Measurements from ENCODE around the gene PCBP3.
"Not testable (repeated sequence)": the region's sequence is repeated elsewhere in the genome, so short reads cannot be mapped to it uniquely, and the experiment has no call there.

The PCBP3 gene

DNA sequence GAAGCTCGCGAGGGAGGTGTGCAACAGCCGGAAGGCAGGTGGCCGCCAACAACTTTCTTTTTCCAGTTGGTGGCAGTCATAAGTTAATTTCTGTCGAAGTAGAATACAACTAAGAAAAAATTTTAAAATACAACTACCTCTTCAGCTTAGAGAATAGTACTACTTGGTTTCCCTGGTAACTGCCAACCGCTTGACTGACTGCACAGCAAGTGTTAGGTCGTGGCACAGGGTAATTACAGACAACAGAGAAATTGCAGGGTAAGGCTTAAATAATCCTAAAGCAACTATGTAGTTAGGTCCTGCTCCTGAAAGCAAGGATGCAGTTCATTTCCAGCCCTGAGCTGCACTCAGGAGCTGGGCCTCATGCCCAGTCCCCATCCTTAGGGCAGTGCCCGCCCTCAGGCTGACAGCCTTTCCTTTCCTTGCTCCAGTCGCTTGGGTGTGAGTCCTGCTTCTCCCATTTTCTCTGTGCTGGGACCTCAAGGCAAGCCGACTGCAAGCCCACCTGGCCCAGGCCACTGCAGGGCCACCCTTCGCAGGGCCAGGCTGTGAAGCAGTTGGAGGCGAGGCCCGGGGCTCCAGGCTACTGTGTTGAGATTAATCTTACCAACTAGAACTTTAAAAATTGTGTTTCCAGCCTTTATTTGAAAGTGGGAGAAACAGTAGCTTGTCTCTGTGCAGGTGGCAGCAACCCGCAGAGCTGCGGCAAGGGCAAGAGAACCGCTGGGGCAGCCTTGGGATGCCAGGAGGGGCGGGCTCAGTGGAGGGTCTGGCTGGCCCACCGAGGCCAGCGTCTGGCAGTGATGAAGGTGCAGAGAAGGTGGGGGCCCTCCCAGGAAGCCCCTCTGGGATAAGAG is 148.3 kb downstream of the PCBP3 start:
- no peak for DNase-seq

DNA sequence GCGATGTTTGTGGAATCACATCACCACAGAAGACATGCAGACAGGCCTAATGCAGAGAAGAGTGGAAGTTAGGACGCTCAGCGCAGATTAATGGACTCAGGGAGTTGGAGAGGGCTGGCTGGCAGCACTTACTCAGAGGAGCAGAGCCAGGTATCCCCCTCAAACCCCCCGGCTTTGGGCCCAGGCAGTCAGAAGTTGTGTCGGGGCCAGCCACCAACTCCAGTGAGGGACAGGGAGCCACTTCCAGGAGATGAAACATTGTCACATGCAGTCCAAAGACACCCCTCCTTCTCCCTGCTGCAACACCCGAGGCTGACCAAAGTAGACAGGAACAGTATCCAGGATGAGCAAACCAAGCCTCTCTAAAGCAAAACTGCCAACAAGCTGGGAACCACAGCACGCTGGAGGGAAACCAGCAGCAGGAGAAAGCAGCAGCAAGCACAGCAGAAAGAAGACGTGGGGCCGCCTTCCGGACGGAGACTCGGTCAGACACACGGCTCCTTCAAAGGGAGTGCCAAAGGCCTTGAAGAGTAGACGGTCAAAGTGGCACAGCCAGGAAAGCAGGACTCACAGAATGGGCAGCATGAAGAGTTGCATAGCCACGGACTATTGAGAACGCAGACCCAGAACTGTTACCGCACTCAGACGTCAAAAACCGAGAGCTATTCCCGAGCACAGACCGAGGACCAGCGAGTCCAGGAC is 149.3 kb downstream of the PCBP3 start:
- no peak for DNase-seq

DNA sequence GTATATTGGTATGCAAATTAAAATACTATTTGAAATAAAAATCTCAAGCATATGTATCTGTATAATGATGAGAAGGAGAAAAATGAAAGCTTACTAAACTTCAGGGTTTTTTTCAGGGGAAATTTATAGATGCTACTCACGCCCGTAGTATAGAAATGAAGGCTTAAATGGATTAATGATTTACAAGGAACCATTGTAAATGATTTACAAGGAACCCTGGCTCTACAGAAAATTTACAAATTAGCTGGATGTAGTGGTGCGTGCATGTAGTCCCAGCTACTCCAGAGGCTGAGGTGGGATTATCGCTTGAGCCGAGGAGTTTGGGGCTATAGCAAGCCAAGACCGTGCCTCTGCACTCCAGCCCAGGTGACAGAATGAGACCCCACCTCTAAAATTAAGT is 150.5 kb downstream of the PCBP3 start:
- DNase-seq = no peak

DNA sequence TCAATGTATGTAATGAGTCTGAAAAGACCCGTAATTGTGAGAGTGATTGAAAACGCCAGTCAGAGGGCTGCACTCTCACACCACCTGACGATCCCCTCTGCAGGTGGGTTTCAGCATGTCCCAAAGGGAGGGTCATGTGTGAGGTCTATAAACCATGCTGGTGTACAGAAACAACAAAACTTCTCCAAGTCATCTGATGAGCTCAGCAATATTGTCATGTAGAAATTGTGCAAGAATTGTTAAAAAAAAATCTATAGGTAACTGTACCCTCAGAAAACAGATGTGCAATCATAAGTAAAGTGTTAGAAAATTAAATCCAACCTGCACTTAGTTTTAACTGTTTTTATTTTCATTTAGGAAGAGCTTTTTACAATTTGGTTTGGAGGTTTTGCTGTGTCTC is 152.5 kb downstream of the PCBP3 start:
- no peak for DNase-seq

DNA sequence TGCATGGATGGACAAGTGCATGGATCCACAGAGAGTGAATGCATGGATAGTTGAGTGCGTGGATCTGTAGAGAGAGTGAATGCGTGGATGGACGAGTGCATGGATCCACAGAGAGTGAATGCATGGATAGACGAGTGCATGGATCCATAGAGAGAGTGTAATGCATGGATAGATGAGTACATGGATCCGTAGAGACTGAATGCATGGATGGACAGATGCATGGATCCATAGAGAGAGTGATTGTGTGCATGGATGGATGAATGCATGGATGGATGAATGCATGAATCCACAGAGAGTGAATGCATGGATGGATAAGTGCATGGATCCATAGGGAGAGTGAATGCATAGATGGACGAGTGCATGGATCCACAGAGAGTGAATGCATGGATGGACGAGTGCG is 153.8 kb downstream of the PCBP3 start:
- DNase-seq = no peak

DNA sequence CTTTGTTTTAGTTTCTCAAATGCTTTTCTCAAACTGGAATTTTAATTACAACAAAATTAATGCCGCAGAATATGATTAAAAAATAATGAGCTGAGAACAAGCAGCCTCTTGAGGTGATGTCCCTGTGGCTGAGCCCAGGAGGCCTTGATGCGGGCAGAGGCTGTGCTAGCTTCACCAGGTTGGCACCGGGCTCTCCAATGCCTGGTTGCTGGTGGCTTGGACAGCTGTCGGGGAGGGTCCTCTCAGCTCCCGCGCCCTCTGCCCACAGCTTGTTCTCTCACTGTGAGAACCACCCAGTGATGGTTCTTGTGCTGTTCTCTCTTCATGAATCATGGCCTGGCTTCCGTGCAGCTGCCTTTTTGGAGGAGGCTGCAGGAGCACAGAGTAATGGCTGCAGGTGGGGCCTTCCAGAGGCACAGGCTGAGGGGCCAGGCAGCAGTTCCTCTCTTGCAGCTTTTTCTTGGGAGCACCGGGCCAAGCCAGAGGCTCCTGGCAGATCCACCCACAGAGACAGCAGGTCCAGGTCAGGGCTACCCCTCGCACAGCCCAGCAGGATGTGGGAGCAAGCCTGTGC is 156.3 kb downstream of the PCBP3 start:
- DNase-seq = no peak

DNA sequence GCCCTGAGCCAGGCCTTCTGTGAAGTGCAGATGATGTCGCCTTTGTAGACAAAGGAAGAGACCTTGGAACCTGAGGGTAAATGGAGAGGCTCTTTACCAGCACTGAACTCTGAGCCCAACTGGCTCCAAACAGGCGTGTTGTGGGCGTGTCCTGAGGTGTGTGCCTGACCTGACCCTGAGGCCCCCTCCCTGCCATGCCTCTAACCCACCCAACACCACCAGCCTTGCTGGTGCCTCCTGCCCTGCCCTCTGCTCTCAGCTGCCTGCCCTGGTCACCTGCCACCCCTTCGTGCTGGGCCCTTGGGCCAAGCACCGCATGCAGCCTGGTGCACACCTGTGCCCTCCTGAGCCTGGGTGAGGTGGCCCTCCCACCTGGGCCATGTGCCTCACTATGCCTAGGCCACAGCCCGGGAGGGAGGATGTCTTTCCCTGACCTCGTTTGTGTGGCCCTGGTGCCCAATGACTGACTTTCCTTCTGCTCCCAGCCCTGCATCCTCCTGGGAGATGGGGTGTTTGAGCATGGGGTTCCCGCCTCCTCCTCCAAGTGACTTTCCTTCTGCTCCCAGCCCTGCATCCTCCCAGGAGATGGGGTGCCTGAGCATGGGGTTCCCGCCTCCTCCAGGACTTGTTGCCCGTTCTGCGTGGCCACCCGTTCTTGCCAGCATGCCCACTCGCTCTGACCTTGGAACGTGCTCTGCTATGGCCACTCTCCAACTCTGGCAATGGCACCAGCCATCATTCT is 157.0 kb downstream of the PCBP3 start:
- no peak for DNase-seq

DNA sequence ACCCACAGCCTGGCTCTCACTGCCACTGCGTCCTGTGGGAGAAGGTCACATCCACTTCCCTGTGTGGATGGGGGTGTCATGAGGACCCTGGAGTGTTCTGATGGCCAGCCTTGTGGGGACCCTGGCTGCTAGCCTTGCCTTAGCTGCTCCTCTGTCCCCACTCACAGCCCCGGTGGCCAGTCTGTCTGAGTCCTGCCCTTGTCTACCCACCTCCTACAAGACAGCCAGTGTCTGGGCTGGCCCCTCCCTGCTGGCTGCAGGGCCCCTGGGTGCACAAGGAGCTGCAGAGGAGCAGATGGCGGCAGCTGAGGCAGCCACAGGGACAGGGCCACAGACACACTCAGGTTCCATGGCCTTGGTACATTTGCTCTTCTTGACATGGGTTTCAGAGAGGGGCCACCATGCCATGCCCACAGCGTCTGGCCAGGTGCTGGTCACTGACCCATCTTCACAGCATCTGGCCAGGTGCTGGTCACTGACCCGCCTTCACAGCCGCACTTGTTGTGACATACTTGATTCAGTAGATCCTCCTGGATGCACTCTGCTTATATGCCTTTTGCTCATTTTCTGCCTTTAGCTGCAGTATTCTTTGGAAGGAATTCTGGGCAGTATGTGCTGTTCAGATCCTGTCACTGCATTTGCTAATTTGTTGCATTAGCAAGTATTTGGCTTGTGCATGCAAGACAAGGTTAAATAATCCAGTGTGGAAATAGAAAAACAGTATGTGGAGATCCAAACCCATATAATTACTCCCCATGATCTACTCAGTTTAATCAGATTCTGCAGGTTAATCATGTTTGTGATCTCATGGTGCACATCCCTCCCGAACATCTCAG is 157.8 kb downstream of the PCBP3 start:
- no peak for DNase-seq

DNA sequence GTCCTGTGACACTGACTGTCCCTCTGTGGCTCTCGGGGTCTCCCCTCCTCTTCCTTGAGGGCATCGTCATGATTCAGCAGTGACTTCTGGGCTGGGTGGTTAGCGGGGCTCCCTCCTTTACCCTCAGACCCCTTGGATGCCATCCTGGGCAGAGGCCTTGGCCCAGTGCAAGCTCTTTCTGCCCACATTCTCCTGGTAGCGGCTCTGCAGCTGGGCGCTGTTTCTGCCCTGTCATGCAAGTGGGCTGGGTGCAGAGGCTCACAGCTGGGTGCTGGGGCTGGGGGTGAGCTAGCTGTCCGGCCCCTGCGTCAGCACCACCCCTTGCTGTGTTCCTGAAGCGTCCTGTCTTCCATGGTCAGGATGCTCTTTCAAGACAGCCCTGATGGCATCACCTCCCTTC is 158.5 kb downstream of the PCBP3 start:
- DNase-seq = no peak

DNA sequence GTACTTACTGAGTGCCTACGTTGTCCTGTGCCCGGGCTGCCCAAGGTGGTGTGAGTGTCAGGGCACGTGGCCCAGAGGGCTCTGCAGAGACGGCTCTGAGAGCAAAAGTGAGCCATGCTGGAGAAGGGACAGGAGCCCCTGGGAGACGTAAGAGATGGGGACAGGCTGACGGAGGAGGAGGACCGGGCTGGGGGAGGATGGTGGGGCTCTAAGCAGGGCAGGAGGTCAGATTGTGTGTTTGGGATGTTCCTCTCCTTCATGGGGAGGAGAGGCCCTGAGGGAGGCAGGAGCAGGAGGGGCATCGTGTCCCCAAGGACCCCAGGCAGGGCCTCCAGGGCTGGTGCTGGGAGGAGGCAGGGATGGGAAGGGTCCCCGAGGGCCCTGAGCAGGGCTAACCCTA is 158.9 kb downstream of the PCBP3 start:
- no peak for DNase-seq

DNA sequence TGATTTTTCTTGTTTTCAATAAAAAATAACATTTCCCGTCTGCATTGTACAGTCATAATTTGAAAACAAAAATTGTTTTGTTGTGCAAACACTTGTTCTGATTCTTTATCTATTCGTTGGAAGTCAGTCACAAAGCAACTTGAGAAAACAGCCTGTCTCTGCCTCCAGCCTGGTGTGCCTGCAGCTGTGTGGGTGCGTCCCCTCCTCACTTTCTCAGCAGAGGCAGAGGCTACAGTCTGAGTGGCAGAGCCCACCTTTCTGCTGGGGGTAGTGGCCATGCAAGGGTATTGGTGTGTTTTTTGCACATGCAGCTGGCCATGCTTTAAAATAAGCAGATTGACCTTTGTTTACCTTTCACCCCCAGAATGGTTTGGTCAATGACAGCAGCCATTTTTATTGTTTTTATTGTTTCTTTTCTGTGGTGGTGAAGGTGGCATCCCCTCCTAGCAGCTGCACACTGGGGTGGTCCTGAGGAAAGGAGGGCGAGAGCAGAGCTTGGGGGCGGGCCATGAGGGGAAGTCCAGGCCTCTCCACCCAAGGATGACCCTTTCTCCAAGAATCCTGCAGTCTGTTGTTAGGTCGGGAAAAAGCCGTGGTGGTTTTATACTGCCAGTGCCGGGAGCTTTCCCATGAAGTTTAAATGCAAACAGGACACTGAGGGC is 159.6 kb downstream of the PCBP3 start:
- no peak for DNase-seq

DNA sequence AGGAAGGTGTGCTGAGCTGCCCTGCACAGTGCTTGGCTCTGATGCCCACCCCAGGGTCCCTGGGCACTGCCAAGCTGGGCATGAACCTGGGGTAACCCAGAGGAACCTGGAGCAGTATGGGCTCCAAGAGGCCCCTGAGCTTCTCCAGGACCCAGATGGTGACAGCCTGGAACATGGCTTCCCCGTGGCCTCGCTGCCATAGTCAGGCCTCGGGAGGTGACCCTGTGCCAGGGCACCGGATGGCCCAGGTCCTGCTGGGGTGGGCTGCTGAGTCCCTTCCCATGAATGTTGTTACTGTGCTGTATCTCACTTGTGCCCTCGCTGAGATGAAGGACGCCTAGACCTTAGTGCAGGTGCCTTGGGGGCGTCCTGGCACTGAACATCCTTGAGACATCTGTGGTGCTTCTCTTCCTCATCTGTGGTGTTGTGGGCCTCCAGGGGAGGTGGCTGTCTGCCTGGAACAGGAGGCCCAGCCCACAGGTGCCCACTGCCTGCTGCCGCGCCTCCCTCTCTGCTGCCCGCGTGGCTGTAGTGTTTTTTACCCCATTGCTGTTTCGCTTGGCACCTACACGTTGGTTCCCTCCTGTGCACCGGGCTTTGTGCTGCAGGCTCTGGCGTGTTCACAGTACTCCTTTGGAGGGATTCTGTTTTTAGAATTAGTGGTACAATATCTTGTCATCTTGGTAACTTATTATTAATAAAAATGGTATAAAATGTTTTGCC is 160.3 kb downstream of the PCBP3 start:
- no peak for DNase-seq

DNA sequence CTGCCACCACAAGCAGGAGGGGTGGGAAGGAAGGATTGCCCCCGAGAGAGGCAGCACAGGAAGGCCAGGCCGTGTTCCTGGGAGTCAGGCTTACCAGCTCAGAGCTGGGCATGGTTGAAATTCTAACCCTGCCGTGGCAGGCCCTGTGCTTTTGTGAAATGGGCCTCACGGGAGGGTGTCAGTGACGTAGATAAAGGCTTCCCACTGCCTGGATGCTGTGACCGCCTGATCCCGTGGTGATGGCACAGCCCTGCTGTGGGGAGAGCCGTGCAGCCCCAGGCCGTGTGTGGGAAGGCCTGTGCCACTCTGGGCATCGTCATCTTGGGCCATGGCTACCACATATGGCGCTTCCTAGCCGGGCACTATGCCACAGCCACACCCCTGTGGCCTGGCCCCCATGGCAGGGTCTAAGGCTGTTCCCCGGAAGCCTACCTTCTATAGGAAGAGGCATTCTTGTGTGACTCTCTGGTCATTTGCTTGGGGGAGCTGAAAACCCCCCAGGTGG is 161.3 kb downstream of the PCBP3 start:
- no peak for DNase-seq

DNA sequence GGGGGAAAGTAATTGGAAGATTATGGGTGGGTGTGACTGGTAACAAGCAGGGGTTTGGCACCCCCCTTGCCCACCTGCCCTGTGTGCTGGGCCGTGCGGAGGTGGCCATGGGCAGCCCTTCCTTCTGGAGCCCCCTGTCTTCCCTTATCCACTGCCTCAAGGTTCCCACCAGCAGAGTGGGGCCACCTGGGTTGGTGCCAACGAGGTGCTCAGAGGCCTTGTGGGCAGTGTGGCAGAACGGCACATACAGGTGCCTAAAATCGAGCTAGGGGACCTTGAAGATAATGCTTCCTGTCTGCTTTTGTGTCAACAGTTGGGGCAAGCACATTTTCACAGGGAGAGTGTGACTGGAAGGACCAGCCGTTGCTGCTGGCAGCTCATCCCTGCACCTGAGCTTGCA is 161.8 kb downstream of the PCBP3 start:
- DNase-seq = no peak

DNA sequence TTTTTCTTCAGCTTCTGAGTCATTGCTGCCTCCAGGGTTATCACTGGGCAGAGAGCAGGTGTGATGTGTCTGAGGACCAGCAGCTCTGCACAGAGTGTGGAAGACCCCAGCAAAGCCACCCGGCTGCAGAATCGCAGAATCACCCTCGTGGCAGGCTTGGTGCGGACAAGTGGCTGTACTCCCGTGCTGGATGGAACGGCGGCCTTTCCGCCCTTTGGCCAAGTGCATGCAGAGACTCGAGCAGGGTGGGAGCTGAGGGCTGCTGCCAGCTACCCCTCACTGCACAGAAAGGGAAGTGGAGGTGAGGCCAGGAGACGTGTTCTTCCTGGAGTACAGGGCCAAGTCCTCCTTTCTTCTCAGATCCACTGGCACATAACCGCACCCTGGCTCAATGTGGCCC is 162.5 kb downstream of the PCBP3 start:
- no peak for DNase-seq

DNA sequence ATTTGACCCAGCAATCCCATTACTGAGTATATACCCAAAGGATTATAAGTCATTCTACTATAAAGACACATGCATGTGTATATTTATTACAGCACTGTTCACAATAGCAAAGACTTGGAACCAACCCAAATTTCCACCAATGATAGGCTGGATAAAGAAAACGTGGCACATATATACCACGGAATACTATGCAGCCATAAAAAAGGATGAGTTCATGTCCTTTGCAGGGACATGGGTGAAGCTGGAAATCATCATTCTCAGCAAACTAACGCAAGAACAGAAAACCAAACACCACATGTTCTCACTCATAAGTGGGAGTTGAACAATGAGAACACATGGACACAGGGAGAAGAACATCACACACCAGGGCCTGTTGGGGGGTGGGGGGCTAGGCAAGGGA is 165.1 kb downstream of the PCBP3 start:
- DNase-seq = not testable (repeated sequence)

DNA sequence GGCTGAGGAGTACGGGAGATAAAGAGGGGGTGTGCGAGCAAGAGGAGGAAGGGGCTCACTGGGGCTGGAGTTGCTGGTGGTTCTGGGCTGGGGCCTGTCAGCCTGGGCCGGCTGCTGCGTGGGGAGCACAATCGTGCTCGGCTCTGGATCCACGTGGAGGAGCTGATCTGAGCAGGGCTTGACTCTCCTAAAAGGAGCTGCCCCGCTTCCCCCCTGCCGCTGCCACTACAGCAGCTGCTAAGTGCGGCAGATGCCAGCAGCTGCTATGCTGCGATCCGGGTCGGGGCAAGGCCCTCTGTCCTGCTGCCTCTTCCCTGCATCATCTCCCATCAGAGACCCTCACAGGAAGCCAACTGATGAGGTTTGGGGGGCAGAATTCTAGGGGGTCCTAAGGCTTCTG is 165.9 kb downstream of the PCBP3 start:
- no peak for DNase-seq

DNA sequence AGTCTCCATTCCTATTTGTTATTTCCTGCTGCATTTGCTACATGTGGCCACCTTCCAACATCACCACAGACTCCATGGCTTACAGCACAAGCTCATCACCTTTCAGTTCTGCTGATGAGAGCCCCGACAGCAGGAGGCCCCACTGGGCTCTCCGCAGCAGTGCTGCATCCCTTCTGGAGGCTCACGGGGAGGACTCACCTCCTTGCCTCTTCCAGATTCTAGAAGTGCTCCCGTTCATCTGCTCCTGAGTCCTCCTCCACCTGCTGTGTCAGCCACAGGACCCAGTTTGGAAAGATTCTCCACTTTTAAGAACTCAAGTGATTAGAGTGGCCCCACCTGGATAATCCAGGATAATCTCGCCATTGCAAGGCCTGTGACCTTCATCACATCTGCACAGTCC is 167.6 kb downstream of the PCBP3 start:
- DNase-seq = no peak

DNA sequence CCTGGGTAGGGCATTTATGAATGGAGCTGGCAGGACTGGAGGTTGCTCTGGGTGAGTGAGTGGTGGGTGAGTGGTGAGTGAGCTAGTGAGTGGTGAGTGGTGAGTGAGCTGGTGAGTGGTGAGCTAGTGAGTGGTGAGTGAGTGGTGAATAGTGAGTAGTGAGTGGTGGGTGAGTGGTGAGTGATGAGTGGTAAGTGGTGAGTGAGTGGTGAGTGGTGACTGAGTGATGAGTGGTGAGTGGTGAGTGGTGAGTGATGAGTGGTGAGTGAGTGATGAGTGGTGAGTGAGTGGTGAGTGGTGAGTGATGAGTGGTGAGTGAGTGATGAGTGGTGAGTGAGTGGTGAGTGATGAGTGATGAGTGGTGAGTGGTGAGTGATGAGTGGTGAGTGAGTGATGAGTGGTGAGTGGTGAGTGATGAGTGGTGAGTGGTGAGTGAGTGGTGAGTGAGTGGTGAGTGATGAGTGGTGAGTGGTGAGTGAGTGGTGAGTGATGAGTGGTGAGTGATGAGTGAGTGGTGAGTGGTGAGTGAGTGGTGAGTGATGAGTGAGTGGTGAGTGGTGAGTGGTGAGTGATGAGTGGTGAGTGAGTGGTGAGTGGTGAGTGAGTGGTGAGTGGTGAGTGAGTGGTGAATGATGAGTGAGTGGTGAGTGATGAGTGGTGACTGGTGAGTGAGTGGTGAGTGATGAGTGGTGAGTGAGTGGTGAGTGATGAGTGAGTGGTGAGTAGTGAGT is 170.8 kb downstream of the PCBP3 start:
- not testable (repeated sequence) for DNase-seq

DNA sequence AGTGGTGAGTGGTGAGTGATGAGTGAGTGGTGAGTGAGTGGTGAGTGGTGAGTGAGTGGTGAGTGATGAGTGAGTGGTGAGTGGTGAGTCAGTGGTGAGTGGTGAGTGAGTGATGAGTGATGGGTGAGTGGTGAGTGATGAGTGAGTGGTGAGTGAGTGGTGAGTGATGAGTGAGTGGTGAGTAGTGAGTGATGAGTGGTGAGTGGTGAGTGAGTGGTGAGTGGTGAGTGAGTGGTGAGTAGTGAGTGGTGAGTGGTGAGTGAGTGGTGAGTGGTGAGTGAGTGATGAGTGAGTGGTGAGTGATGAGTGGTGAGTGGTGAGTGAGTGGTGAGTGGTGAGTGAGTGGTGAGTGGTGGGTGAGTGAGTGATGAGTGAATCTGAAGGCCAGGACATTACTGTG is 172.3 kb downstream of the PCBP3 start:
- DNase-seq = not testable (repeated sequence)

All from NK-92 treated with Interleukin-12 subunit alpha and Interleukin-12 subunit beta, amount 100 ng/mL, for 24 hours (cell line).